HEK293 (cell line): Measurements from ENCODE around the gene ZNF485.
"Not testable (repeated sequence)": the region's sequence is repeated elsewhere in the genome, so short reads cannot be mapped to it uniquely, and the experiment has no call there.

Experiments used
- CTCF ChIA-PET: fragments of 350-600 bp; formaldehyde crosslinking; extraction: SDS; loops from one replicate; lab custom pipeline; 2021; ENCODE audit warnings: antibody characterized with exemption; lab: Yijun Ruan, JAX
- POLR2A ChIA-PET: fragments of 300-600 bp; formaldehyde crosslinking; extraction: SDS; loops from one replicate; lab custom pipeline; 2020; ENCODE audit warnings: antibody characterized with exemption, inconsistent platforms; lab: Yijun Ruan, JAX
- H3K27ac ChIP-seq: fragments of 200-500 bp; sonication (Bioruptor generic); 2 replicates; pipeline ENCODE4 v1.5.1; 2014; ENCODE audit warnings: low read depth, low read length, control low read depth, inconsistent platforms; ENCODE audit errors: extremely low read depth
- H3K36me3 ChIP-seq, 2 experiments: fragments of 200-500 bp in 1 of 2; sonication (Bioruptor generic) in 1 of 2; 1 replicate in 1 of 2; 2 replicates in 1 of 2; pipeline ENCODE4 v1.5.1; 2014 to 2017; ENCODE audit warnings: inconsistent platforms in 2 of 2, low read length in 2 of 2; ENCODE audit not compliant: control insufficient read depth in 2 of 2, insufficient read depth in 1 of 2
- H3K4me1 ChIP-seq: fragments of 200-500 bp; sonication (Bioruptor generic); 2 replicates; pipeline ENCODE4 v1.5.1; 2014; ENCODE audit warnings: mild to moderate bottlenecking, low read length, inconsistent platforms; ENCODE audit not compliant: control insufficient read depth, insufficient read depth
- H3K4me3 ChIP-seq: 2 replicates; pipeline ENCODE4 v1.5.1; 2011; ENCODE audit warnings: low read depth, mild to moderate bottlenecking, control low read depth, low read length, moderate library complexity
- H3K9me3 ChIP-seq: fragments of 200-500 bp; sonication (Bioruptor generic); 2 replicates; pipeline ENCODE4 v1.5.1; 2014; ENCODE audit warnings: low read depth, low read length, inconsistent platforms; ENCODE audit not compliant: control insufficient read depth, insufficient read depth
- BCL11A ChIP-seq: fragments of 450-650 bp; formaldehyde crosslinking; IDR thresholded peaks from 2 replicates; pipeline ENCODE4 v1.5.1; 2016; ENCODE audit warnings: low read depth, missing biosample characterization, missing genetic modification characterization
- GFI1B ChIP-seq: fragments of 450-650 bp; formaldehyde crosslinking; IDR thresholded peaks from 2 replicates; pipeline ENCODE4 v1.5.1; 2016; ENCODE audit warnings: missing biosample characterization, missing genetic modification characterization
- GLIS1 ChIP-seq: fragments of 450-650 bp; formaldehyde crosslinking; IDR thresholded peaks from 2 replicates; pipeline ENCODE4 v1.5.1; 2016; ENCODE audit warnings: missing biosample characterization, missing genetic modification characterization
- YY1 ChIP-seq: fragments of 450-650 bp; formaldehyde crosslinking; IDR thresholded peaks from 2 replicates; pipeline ENCODE4 v1.5.1; 2018; ENCODE audit warnings: missing biosample characterization, missing genetic modification characterization
- ZFP41 ChIP-seq: fragments of 450-650 bp; formaldehyde crosslinking; IDR thresholded peaks from 2 replicates; pipeline ENCODE4 v1.5.1; 2016; ENCODE audit warnings: missing biosample characterization, missing genetic modification characterization, borderline replicate concordance
- ZFP69B ChIP-seq: fragments of 450-650 bp; formaldehyde crosslinking; IDR thresholded peaks from 2 replicates; pipeline ENCODE4 v1.5.1; 2016; ENCODE audit warnings: missing biosample characterization, missing genetic modification characterization
- ZNF146 ChIP-seq: fragments of 450-650 bp; formaldehyde crosslinking; IDR thresholded peaks from 2 replicates; pipeline ENCODE4 v1.5.1; 2016; ENCODE audit warnings: missing biosample characterization, missing genetic modification characterization
- ZNF175 ChIP-seq: fragments of 450-650 bp; formaldehyde crosslinking; IDR thresholded peaks from 2 replicates; pipeline ENCODE4 v1.5.1; 2016; ENCODE audit warnings: missing biosample characterization, missing genetic modification characterization
- ZNF341 ChIP-seq: fragments of 450-650 bp; formaldehyde crosslinking; IDR thresholded peaks from 2 replicates; pipeline ENCODE4; 2016; ENCODE audit warnings: low read depth, missing biosample characterization, missing genetic modification characterization
- ZNF366 ChIP-seq: fragments of 450-650 bp; formaldehyde crosslinking; conservative IDR thresholded peaks from 2 replicates; pipeline ENCODE4 v1.5.1; 2016; ENCODE audit warnings: missing biosample characterization, missing genetic modification characterization
- ZNF394 ChIP-seq: fragments of 450-650 bp; formaldehyde crosslinking; IDR thresholded peaks from 2 replicates; pipeline ENCODE4 v1.5.1; 2016; ENCODE audit warnings: missing biosample characterization, missing genetic modification characterization, mild to moderate bottlenecking, moderate library complexity, borderline replicate concordance
- ZNF404 ChIP-seq: fragments of 450-650 bp; formaldehyde crosslinking; IDR thresholded peaks from 2 replicates; pipeline ENCODE4 v1.5.1; 2017; ENCODE audit warnings: missing biosample characterization, missing genetic modification characterization
- ZNF426 ChIP-seq: fragments of 450-650 bp; formaldehyde crosslinking; IDR thresholded peaks from 2 replicates; pipeline ENCODE4 v1.5.1; 2017; ENCODE audit warnings: missing biosample characterization, missing genetic modification characterization, mild to moderate bottlenecking, inconsistent platforms, moderate library complexity
- ZNF530 ChIP-seq: fragments of 450-650 bp; formaldehyde crosslinking; IDR thresholded peaks from 2 replicates; pipeline ENCODE4 v1.5.1; 2016; ENCODE audit warnings: low read depth, missing biosample characterization, missing genetic modification characterization
- ZNF560 ChIP-seq: fragments of 450-650 bp; formaldehyde crosslinking; IDR thresholded peaks from 2 replicates; pipeline ENCODE4 v1.5.1; 2017; ENCODE audit warnings: missing biosample characterization, missing genetic modification characterization, borderline replicate concordance
- ZNF621 ChIP-seq: fragments of 450-650 bp; formaldehyde crosslinking; IDR thresholded peaks from 2 replicates; pipeline ENCODE4 v1.5.1; 2017; ENCODE audit warnings: missing biosample characterization, missing genetic modification characterization
- ZNF654 ChIP-seq: fragments of 450-650 bp; formaldehyde crosslinking; IDR thresholded peaks from 2 replicates; pipeline ENCODE4 v1.5.1; 2016; ENCODE audit warnings: low read depth, missing biosample characterization, missing genetic modification characterization
- ZNF677 ChIP-seq: fragments of 450-650 bp; IDR thresholded peaks from 2 replicates; pipeline ENCODE4 v1.5.0; 2018; ENCODE audit warnings: missing biosample characterization, mild to moderate bottlenecking, missing genetic modification characterization, moderate library complexity
- ZNF777 ChIP-seq: fragments of 450-650 bp; formaldehyde crosslinking; IDR thresholded peaks from 2 replicates; pipeline ENCODE4 v1.5.1; 2017; ENCODE audit warnings: missing biosample characterization, missing genetic modification characterization, borderline replicate concordance
- TF ChIP-seq, protein P1 (sequence below): fragments of 450-650 bp; formaldehyde crosslinking; IDR thresholded peaks from 2 replicates; pipeline ENCODE4 v1.5.1; 2017; ENCODE audit warnings: missing biosample characterization, missing genetic modification characterization
- TF ChIP-seq, protein P2 (sequence below): fragments of 450-650 bp; formaldehyde crosslinking; IDR thresholded peaks from 2 replicates; pipeline ENCODE4 v1.5.1; 2016; ENCODE audit warnings: missing biosample characterization, missing genetic modification characterization
- TF ChIP-seq, protein P3 (sequence below): fragments of 450-650 bp; formaldehyde crosslinking; IDR thresholded peaks from 2 replicates; pipeline ENCODE4 v1.5.1; 2016; ENCODE audit warnings: missing biosample characterization, missing genetic modification characterization

Gene ZNF485

DNA sequence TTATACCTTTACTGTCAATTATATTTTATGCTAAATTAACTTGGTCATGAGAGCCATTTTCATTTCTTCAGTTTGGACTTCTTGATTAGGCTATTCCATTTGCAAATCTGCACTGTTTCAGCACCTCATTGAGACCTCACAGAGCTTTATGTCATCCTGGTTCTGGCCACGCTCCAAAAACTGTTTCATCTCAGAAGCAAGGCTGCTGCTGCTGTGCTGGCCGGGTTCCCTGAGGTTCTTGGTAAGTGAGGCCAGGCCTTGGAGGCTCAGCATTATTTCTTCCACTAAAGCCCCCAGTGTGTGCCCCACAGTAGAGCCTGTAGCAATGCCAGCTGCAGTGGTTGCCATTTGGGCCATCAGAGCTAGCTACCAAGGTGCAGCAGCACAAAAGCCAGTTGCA, 7.8 kb upstream of the ZNF485 start:
- Histone ChIP-seq H3K27ac (no peak overlapping the region), H3K9me3 (no peaks in the 10 kb centered on the region), H3K4me3 (no peak overlapping the region), H3K36me3 (no peaks in the 10 kb centered on the region), H3K4me1 (no peaks in the 10 kb centered on the region)
- TF ChIP-seq ZNF621 (tag by site-specific recombination), result no peak
- TF ChIP-seq, protein P1, sequence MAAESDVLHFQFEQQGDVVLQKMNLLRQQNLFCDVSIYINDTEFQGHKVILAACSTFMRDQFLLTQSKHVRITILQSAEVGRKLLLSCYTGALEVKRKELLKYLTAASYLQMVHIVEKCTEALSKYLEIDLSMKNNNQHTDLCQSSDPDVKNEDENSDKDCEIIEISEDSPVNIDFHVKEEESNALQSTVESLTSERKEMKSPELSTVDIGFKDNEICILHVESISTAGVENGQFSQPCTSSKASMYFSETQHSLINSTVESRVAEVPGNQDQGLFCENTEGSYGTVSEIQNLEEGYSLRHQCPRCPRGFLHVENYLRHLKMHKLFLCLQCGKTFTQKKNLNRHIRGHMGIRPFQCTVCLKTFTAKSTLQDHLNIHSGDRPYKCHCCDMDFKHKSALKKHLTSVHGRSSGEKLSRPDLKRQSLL (tag by site-specific recombination), result no peak
- no peak for TF ChIP-seq BCL11A (tag by site-specific recombination)
- TF ChIP-seq ZNF175, result no peak
- no peak for TF ChIP-seq ZNF366
- TF ChIP-seq, protein P2, sequence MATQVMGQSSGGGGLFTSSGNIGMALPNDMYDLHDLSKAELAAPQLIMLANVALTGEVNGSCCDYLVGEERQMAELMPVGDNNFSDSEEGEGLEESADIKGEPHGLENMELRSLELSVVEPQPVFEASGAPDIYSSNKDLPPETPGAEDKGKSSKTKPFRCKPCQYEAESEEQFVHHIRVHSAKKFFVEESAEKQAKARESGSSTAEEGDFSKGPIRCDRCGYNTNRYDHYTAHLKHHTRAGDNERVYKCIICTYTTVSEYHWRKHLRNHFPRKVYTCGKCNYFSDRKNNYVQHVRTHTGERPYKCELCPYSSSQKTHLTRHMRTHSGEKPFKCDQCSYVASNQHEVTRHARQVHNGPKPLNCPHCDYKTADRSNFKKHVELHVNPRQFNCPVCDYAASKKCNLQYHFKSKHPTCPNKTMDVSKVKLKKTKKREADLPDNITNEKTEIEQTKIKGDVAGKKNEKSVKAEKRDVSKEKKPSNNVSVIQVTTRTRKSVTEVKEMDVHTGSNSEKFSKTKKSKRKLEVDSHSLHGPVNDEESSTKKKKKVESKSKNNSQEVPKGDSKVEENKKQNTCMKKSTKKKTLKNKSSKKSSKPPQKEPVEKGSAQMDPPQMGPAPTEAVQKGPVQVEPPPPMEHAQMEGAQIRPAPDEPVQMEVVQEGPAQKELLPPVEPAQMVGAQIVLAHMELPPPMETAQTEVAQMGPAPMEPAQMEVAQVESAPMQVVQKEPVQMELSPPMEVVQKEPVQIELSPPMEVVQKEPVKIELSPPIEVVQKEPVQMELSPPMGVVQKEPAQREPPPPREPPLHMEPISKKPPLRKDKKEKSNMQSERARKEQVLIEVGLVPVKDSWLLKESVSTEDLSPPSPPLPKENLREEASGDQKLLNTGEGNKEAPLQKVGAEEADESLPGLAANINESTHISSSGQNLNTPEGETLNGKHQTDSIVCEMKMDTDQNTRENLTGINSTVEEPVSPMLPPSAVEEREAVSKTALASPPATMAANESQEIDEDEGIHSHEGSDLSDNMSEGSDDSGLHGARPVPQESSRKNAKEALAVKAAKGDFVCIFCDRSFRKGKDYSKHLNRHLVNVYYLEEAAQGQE (tag by site-specific recombination), result no peak
- no peak for TF ChIP-seq YY1 (tag by site-specific recombination)
- TF ChIP-seq ZNF146, result no peak
- TF ChIP-seq ZFP69B (tag by site-specific recombination), result no peak
- TF ChIP-seq ZFP41 (tag by site-specific recombination), result no peak
- TF ChIP-seq ZNF341, result no peak
- TF ChIP-seq, protein P3, sequence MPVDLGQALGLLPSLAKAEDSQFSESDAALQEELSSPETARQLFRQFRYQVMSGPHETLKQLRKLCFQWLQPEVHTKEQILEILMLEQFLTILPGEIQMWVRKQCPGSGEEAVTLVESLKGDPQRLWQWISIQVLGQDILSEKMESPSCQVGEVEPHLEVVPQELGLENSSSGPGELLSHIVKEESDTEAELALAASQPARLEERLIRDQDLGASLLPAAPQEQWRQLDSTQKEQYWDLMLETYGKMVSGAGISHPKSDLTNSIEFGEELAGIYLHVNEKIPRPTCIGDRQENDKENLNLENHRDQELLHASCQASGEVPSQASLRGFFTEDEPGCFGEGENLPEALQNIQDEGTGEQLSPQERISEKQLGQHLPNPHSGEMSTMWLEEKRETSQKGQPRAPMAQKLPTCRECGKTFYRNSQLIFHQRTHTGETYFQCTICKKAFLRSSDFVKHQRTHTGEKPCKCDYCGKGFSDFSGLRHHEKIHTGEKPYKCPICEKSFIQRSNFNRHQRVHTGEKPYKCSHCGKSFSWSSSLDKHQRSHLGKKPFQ (tag by site-specific recombination), result no peak
- TF ChIP-seq GFI1B, result no peak
- TF ChIP-seq ZNF777, result no peak
- CTCF ChIA-PET, result no interaction called here
- POLR2A ChIA-PET, result no interaction called here

DNA sequence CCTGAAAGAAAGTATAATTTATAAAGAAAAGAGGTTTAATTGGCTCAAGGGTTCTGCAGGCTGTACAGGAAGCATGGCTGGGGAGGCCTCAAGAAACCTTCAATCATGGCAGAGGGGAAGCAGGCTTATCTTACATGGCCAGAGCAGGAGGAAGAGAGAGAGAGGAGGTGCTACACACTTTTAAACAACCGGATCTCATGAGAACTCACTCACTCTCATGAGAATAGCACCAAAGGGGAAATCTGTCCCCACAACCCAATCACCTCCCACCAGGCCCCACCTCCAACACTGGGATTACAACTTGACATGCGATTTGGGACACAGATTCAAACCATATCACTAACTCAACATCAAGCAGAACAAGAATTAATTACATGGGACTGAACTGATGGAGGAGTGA, 6.9 kb upstream of the ZNF485 start:
- ChIA-PET POLR2A (no interaction called here), CTCF (no interaction called here)
- Histone ChIP-seq H3K4me3 (no peak overlapping the region), H3K4me1 (no peaks in the 10 kb centered on the region), H3K9me3 (no peaks in the 10 kb centered on the region), H3K27ac (no peak overlapping the region), H3K36me3 (no peaks in the 10 kb centered on the region)
- TF ChIP-seq GLIS1 (tag by site-specific recombination) (no peak), ZNF560 (tag by site-specific recombination) (no peak), ZNF404 (tag by site-specific recombination) (no peak), ZNF777 (no peak), ZNF426 (tag by site-specific recombination) (no peak), ZNF530 (tag by site-specific recombination) (no peak), ZNF677 (tag by site-specific recombination) (no peak), ZNF654 (tag by site-specific recombination) (no peak), ZNF394 (tag by site-specific recombination) (no peak)

DNA sequence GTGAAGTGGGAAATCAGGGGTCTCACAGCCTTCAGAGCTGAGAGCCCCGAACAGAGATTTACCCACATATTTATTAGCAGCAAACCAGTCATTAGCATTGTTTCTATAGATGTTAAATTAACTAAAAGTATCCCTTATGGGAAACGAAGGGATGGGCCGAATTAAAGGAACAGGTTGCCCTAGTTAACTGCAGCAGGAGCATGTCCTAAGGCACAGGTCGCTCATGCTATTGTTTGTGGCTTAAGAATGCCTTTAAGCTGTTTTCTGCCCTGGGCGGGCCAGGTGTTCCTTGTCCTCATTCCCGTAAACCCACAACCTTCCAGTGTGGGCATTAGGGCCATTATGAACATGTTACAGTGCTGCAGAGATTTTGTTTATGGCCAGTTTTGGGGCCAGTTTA, 4.7 kb upstream of the ZNF485 start:
- CTCF ChIA-PET, H3K9me3 ChIP-seq, H3K4me3 ChIP-seq, POLR2A ChIA-PET, H3K27ac ChIP-seq, H3K36me3 ChIP-seq, H3K4me1 ChIP-seq: not testable (repeated sequence)
